ENCODE results near the gene KPNA3. TPM values are rescaled to one million over a fixed set of nuclear protein-coding genes. Genes with fewer than 3 reads are reported as not detected.
"Not testable (repeated sequence)": the region's sequence is repeated elsewhere in the genome, so short reads cannot be mapped to it uniquely, and the experiment has no call there.

KPNA3 gene
- total and polyA plus RNA-seq, 2 experiments from 2014 or later = 29.8 to 36.4 TPM

- Histone ChIP-seq H3K9me3 (ENCODE audit: low read depth) (no peaks in the 10 kb centered on the region), H2AFZ (no peak overlapping the region), H3K4me2 (ENCODE audit: unreplicated experiment) (no peak overlapping the region), H3K9me2 (ENCODE audit: insufficient read depth) (no peaks in the 10 kb centered on the region), H4K20me1 (ENCODE audit: insufficient read depth) (no peaks in the 10 kb centered on the region), H3K79me2 (ENCODE audit: insufficient read depth) (peaks cover 12% of the 10 kb centered on the region; the same call in 1 of the 2 replicates), H3K4me3 (no peak overlapping the region), H3K36me3 (ENCODE audit: low read depth) (no peaks in the 10 kb centered on the region), H3F3A (ENCODE audit: insufficient read depth) (peaks cover 5% of the 10 kb centered on the region; the same call in 1 of the 2 replicates), H3K9ac (no peak overlapping the region), H3K27ac (no peak overlapping the region), H3K4me1 (ENCODE audit: insufficient read depth) (peaks cover 9% of the 10 kb centered on the region), H3K27me3 (replicated peaks; ENCODE audit: insufficient read depth) (no peaks in the 10 kb centered on the region)
- peak; percentile 89 for DNase-seq
- TF ChIP-seq EZH2phosphoT487 (IDR thresholded peaks at IDR 0.05; ENCODE audit: insufficient read depth, low read depth) (no peak), EZH2 (IDR thresholded peaks at IDR 0.05; ENCODE audit: insufficient read depth, poor library complexity, severe bottlenecking) (no peak)
- in situ Hi-C loops (cut with MboI) = no loop called here
These were observed 60.7 kb downstream of the KPNA3 start for GRCh38 chr13:49731766-49732165.

GRCh38 chr13:49716615-49717014 is 75.9 kb downstream of the KPNA3 start:
- Histone ChIP-seq H3K9me3 (ENCODE audit: low read depth) (peaks cover 11% of the 10 kb centered on the region), H3K27ac (no peak overlapping the region), H2AFZ (no peak overlapping the region), H4K20me1 (ENCODE audit: insufficient read depth) (no peaks in the 10 kb centered on the region), H3K79me2 (ENCODE audit: insufficient read depth) (peaks cover 8% of the 10 kb centered on the region; the same call in 1 of the 2 replicates), H3K4me1 (ENCODE audit: insufficient read depth) (no peaks in the 10 kb centered on the region), H3K4me3 (no peak overlapping the region), H3F3A (ENCODE audit: insufficient read depth) (no peaks in the 10 kb centered on the region; the same call in none of the 2 replicates), H3K27me3 (replicated peaks; ENCODE audit: insufficient read depth) (no peaks in the 10 kb centered on the region), H3K36me3 (ENCODE audit: low read depth) (peaks cover 62% of the 10 kb centered on the region), H3K9me2 (ENCODE audit: insufficient read depth) (no peaks in the 10 kb centered on the region), H3K4me2 (ENCODE audit: unreplicated experiment) (no peak overlapping the region), H3K9ac (no peak overlapping the region)
- DNase-seq = no peak
- 98 to 99% methylated on average over 6 of the region's 6 CpGs for whole genome bisulfite sequencing, 2 experiments (ENCODE audit: low coverage in 1 of 2, low lambda C conversion rate in 2 of 2, missing lambda C conversion rate in 2 of 2)
- TF ChIP-seq EZH2phosphoT487 (IDR thresholded peaks at IDR 0.05; ENCODE audit: insufficient read depth, low read depth) (no peak), EZH2 (IDR thresholded peaks at IDR 0.05; ENCODE audit: insufficient read depth, poor library complexity, severe bottlenecking) (no peak)
- in situ Hi-C loops (cut with MboI) = no loop called here

GRCh38 chr13:49714757-49715156 is 77.7 kb downstream of the KPNA3 start:
- WGBS, 2 experiments (ENCODE audit: low coverage in 1 of 2, low lambda C conversion rate in 2 of 2, missing lambda C conversion rate in 2 of 2) = 100% methylated on average over 1 of the region's 1 CpG
- Histone ChIP-seq H3K27ac (no peak overlapping the region), H4K20me1 (ENCODE audit: insufficient read depth) (no peaks in the 10 kb centered on the region), H3K36me3 (ENCODE audit: low read depth) (peaks cover 51% of the 10 kb centered on the region), H3K9ac (no peak overlapping the region), H3K4me1 (ENCODE audit: insufficient read depth) (no peaks in the 10 kb centered on the region), H3K9me2 (ENCODE audit: insufficient read depth) (no peaks in the 10 kb centered on the region), H3K79me2 (ENCODE audit: insufficient read depth) (peaks cover 8% of the 10 kb centered on the region; the same call in 1 of the 2 replicates), H3K4me3 (no peak overlapping the region), H3K4me2 (ENCODE audit: unreplicated experiment) (no peak overlapping the region), H2AFZ (no peak overlapping the region), H3F3A (ENCODE audit: insufficient read depth) (no peaks in the 10 kb centered on the region; the same call in none of the 2 replicates), H3K9me3 (ENCODE audit: low read depth) (peaks cover 11% of the 10 kb centered on the region), H3K27me3 (replicated peaks; ENCODE audit: insufficient read depth) (no peaks in the 10 kb centered on the region)
- TF ChIP-seq EZH2 (IDR thresholded peaks at IDR 0.05; ENCODE audit: insufficient read depth, poor library complexity, severe bottlenecking) (no peak), EZH2phosphoT487 (IDR thresholded peaks at IDR 0.05; ENCODE audit: insufficient read depth, low read depth) (no peak)
- in situ Hi-C loops (cut with MboI) = no loop called here
- DNase-seq = peak; percentile 21

GRCh38 chr13:49711218-49711863 is 81.1 kb downstream of the KPNA3 start:
- no peaks in the 10 kb centered on the region; the same call in none of the 2 replicates for H3F3A ChIP-seq (ENCODE audit: insufficient read depth)
- H3K79me2 ChIP-seq (ENCODE audit: insufficient read depth) = peaks cover 8% of the 10 kb centered on the region; the same call in 1 of the 2 replicates
- H2AFZ ChIP-seq = no peak overlapping the region
- WGBS, 2 experiments (ENCODE audit: low coverage in 1 of 2, low lambda C conversion rate in 2 of 2, missing lambda C conversion rate in 2 of 2) = 59 to 66% methylated on average over 2 of the region's 2 CpGs
- TF ChIP-seq EZH2phosphoT487 (IDR thresholded peaks at IDR 0.05; ENCODE audit: insufficient read depth, low read depth) (no peak), EZH2 (IDR thresholded peaks at IDR 0.05; ENCODE audit: insufficient read depth, poor library complexity, severe bottlenecking) (no peak)
- no peak overlapping the region for H3K4me3 ChIP-seq
- no peak overlapping the region for H3K4me2 ChIP-seq (ENCODE audit: unreplicated experiment)
- peak; percentile 78 for DNase-seq
- H3K36me3 ChIP-seq (ENCODE audit: low read depth) = peaks cover 39% of the 10 kb centered on the region
- H3K9me3 ChIP-seq (ENCODE audit: low read depth) = peaks cover 11% of the 10 kb centered on the region
- no peaks in the 10 kb centered on the region for H3K4me1 ChIP-seq (ENCODE audit: insufficient read depth)
- H4K20me1 ChIP-seq (ENCODE audit: insufficient read depth) = no peaks in the 10 kb centered on the region
- no peak overlapping the region for H3K9ac ChIP-seq
- in situ Hi-C loops (cut with MboI) = no loop called here
- H3K27ac ChIP-seq = peak overlapping the region; percentile 26; the same call in 1 of the 2 replicates
- no peaks in the 10 kb centered on the region for H3K9me2 ChIP-seq (ENCODE audit: insufficient read depth)
- H3K27me3 ChIP-seq (replicated peaks; ENCODE audit: insufficient read depth) = no peaks in the 10 kb centered on the region

- DNase-seq; H4K20me1 ChIP-seq (ENCODE audit: insufficient read depth); H3K4me2 ChIP-seq (ENCODE audit: unreplicated experiment); H3K27me3 ChIP-seq (replicated peaks; ENCODE audit: insufficient read depth); in situ Hi-C loops (cut with MboI); H2AFZ ChIP-seq; H3K9ac ChIP-seq; H3K4me3 ChIP-seq; H3K79me2 ChIP-seq (ENCODE audit: insufficient read depth); H3K27ac ChIP-seq; H3K9me3 ChIP-seq (ENCODE audit: low read depth); H3K4me1 ChIP-seq (ENCODE audit: insufficient read depth); H3F3A ChIP-seq (ENCODE audit: insufficient read depth); H3K9me2 ChIP-seq (ENCODE audit: insufficient read depth): not testable (repeated sequence)
- H3K36me3 ChIP-seq (ENCODE audit: low read depth) = peaks cover 53% of the 10 kb centered on the region
- WGBS, 2 experiments (ENCODE audit: low coverage in 1 of 2, low lambda C conversion rate in 2 of 2, missing lambda C conversion rate in 2 of 2) = 90 to 97% methylated on average over 6 to 7 of the region's 7 CpGs
These were observed 88.2 kb downstream of the KPNA3 start for GRCh38 chr13:49704264-49704663.

Data from GM23248 (cell line).